Heart right ventricle (tissue), 16 donors: Measurements from ENCODE around the gene KLKB1. TPM values are rescaled to one million over a fixed set of nuclear protein-coding genes. Genes with fewer than 3 reads are reported as not detected.

Source experiments
- ATAC-seq, 8 donors: fragments of 200-7000 bp; cut with Tn5 transposase; one replicate each; pipeline ENCODE4 v1.9.1; 2020; ENCODE audit warnings: mild to moderate bottlenecking in 8 of 8, moderate library complexity in 8 of 8, moderate number of reproducible peaks in 1 of 8
- DNase-seq, 2 donors: peaks; one replicate each; pipeline ENCODE4 v3.0.0-alpha.2; 2020
- H3K27ac ChIP-seq, 10 donors: fragments of 200-600 bp; sonication (generic) in 2 of 10; one replicate each; pipeline versions ENCODE4 v1.5.0 to v1.8.0; 2020 to 2022; ENCODE audit warnings: mild to moderate bottlenecking in 3 of 10
- H3K27me3 ChIP-seq, 7 donors: fragments of 200-600 bp; one replicate each; pipeline ENCODE4 v1.8.0; 2021 to 2022; ENCODE audit warnings: mild to moderate bottlenecking in 2 of 7
- H3K36me3 ChIP-seq, 9 donors: fragments of 200-600 bp; sonication (generic) in 1 of 9; one replicate each; pipeline versions ENCODE4 v1.5.0 to v1.8.0; 2020 to 2022; ENCODE audit warnings: mild to moderate bottlenecking in 2 of 9
- H3K4me1 ChIP-seq, 9 donors: fragments of 200-600 bp; sonication (generic) in 1 of 9; one replicate each; pipeline versions ENCODE4 v1.5.0 to v1.8.0; 2020 to 2022; ENCODE audit warnings: mild to moderate bottlenecking in 4 of 9
- H3K4me3 ChIP-seq, 10 donors: fragments of 200-600 bp; sonication (generic) in 2 of 10; one replicate each; pipeline versions ENCODE4 v1.5.0 to v1.8.0; 2020 to 2022; ENCODE audit warnings: mild to moderate bottlenecking in 7 of 10, moderate library complexity in 2 of 10
- H3K9me3 ChIP-seq, 11 donors: fragments of 200-600 bp in 10 of 11; sonication (generic) in 2 of 11; one replicate each; pipeline versions ENCODE4 v1.5.0 to v1.8.0; 2013 to 2022; ENCODE audit warnings: mild to moderate bottlenecking in 2 of 11, control low read depth in 1 of 11, moderate library complexity in 1 of 11
- CTCF ChIP-seq, 9 donors: fragments of 200-600 bp; sonication (generic) in 2 of 9; IDR thresholded peaks; one replicate each; pipeline versions ENCODE4 v1.5.0 to v1.8.0; 2021 to 2022; ENCODE audit warnings: antibody characterized with exemption in 9 of 9, mild to moderate bottlenecking in 5 of 9, moderate library complexity in 1 of 9
- WGBS, 2 donors: extraction: QIAGEN DNeasy Blood & Tissue Kit; methylation state at CpG; one replicate each; pipeline ENCODE4 v1.1.7; 2013; ENCODE audit warnings: inconsistent platforms in 1 of 2; 5-methylcytosine and 5-hydroxymethylcytosine counted together
- intact Hi-C, 10 donors: fragments of 100-400 bp; cut with DNase I; formaldehyde crosslinking; loops; one replicate each; pipeline versions ENCODE4 v1.11.1 to v1.14.2; 2022
- polyA plus RNA-seq, 2 donors: library from polyadenylated mRNA; stranded (reverse); fragments of 200-250 nt; gene quantifications; one replicate each; pipeline ENCODE4 v1.2.3, GENCODE V29; 2013
- total RNA-seq, 10 donors: library from RNA; stranded (reverse); fragmentation: NEBNext Ultra II Directional in 3 of 10; extraction: Animal tissue kit (Norgen Biotek cat#: 25700) in 3 of 10; gene quantifications; one replicate each; pipeline versions ENCODE4 v1.2.1 to v1.2.4, GENCODE V29; 2021 to 2023
- donor health status: Arrhythmogenic right ventricular cardiomyopathy.
- donor health status: ischemic (EF 13 %, LVEDD 7.1; RV severe dilation, severe dysfunction).
- donor health status: healthy with polysubstance abuse.
- donor health status: DM: no; HTN: yes; CAD: no.
- donor health status: DM: no; HTN: no; CAD: no.
- donor health status: ischemic (EF 25% LVEDD 6.9; RV normal size, moderate dysfunction).
- donor health status: ischemic (EF 25% LVEDD 5.7; RV mildly dilated, moderate dysfunction).
- donor health status: healthy.
- donor health status: DM: yes; HTN: yes; CAD: no.
- donor health status: Ischemic cardiomyopathy.
- donor health status: ischemic (EF 35%, LVEDD 5.7; RV mildly dilated, moderate dysfunction).
- donor health status: nonischemic (EF 11% LVEDD 7.7; RV severe dilation, severe dysfunction).
- donor health status: DM: yes; HTN: yes; CAD: no.
- donor health status: PGD.
- donor health status: ischemic (EF 29% LVEDD 5.4; RV normal size, mild dysfunction).
- donor health status: nonischemic (EF 23%, LVEDD 6.1; RV moderate dilation, normal function).

KLKB1 gene
- total and polyA plus RNA-seq, 12 donors, result 0.23 to 3.7 (median 1.1) TPM

- intact Hi-C loops, result no loop called here
- WGBS, 2 donors, result 43 to 48% methylated on average over 9 of the region's 9 CpGs
These were observed 25.6 kb upstream of the KLKB1 start for GRCh38 chr4:186201535-186202230.

GRCh38 chr4:186202490-186203140, 24.7 kb upstream of the KLKB1 start:
- intact Hi-C loops, result no loop called here

More at GRCh38 chr4:186201535-186202230, 25.6 kb upstream of the KLKB1 start:
- no peaks in the 10 kb centered on the region for H3K27me3 ChIP-seq
- no peaks in the 10 kb centered on the region for H3K9me3 ChIP-seq
- H3K4me1 ChIP-seq, result peaks cover 0 to 46% (median 9%) of the 10 kb centered on the region in 9 donors
- peaks cover 0 to 47% (median 2%) of the 10 kb centered on the region in 9 donors for H3K36me3 ChIP-seq
- DNase-seq (peak in 1 of 2 donors; percentile 38), ATAC-seq (peak in 7 of 8 donors; percentile 55 to 76 (median 70))
- TF ChIP-seq CTCF (IDR thresholded peaks at IDR 0.05), result peak; percentile 14 to 70 (median 55)
- H3K27ac ChIP-seq, result peak overlapping the region in 7 of 10 donors; percentile 8 to 74 (median 58)
- no peak overlapping the region for H3K4me3 ChIP-seq

GRCh38 chr4:186203406-186203805, 23.9 kb upstream of the KLKB1 start:
- TF ChIP-seq CTCF (IDR thresholded peaks at IDR 0.05), result no peak
- H3K4me1 ChIP-seq, result peaks cover 0 to 46% (median 9%) of the 10 kb centered on the region in 9 donors
- 41 to 42% methylated on average over 12 of the region's 12 CpGs for WGBS, 2 donors
- H3K4me3 ChIP-seq, result peak overlapping the region in 2 of 10 donors; percentile 42 to 46
- intact Hi-C loops, result no loop called here
- peak overlapping the region in 5 of 10 donors; percentile 8 to 72 (median 28) for H3K27ac ChIP-seq
- ATAC-seq (peak in 4 of 8 donors; percentile 23 to 39 (median 31)), DNase-seq (no peak)
- no peaks in the 10 kb centered on the region for H3K27me3 ChIP-seq
- no peaks in the 10 kb centered on the region for H3K9me3 ChIP-seq
- H3K36me3 ChIP-seq, result peaks cover 0 to 30% (median 0%) of the 10 kb centered on the region in 9 donors

More at GRCh38 chr4:186202490-186203140, 24.7 kb upstream of the KLKB1 start:
- DNase-seq (no peak), ATAC-seq (peak in 1 of 8 donors; percentile 29)
- peaks cover 0 to 46% (median 9%) of the 10 kb centered on the region in 9 donors for H3K4me1 ChIP-seq
- 88 to 90% methylated on average over 8 of the region's 8 CpGs for WGBS, 2 donors
- TF ChIP-seq CTCF (IDR thresholded peaks at IDR 0.05), result no peak
- H3K4me3 ChIP-seq, result no peak overlapping the region
- peaks cover 0 to 38% (median 0%) of the 10 kb centered on the region in 9 donors for H3K36me3 ChIP-seq
- no peak overlapping the region for H3K27ac ChIP-seq
- no peaks in the 10 kb centered on the region for H3K9me3 ChIP-seq
- H3K27me3 ChIP-seq, result no peaks in the 10 kb centered on the region

- H3K36me3 ChIP-seq, result peaks cover 0 to 29% (median 2%) of the 10 kb centered on the region in 9 donors
- peaks cover 0 to 46% (median 9%) of the 10 kb centered on the region in 9 donors for H3K4me1 ChIP-seq
- TF ChIP-seq CTCF (IDR thresholded peaks at IDR 0.05), result no peak
- intact Hi-C loops, result no loop called here
- H3K27ac ChIP-seq, result peak overlapping the region in 4 of 10 donors; percentile 19 to 72 (median 56)
- H3K4me3 ChIP-seq, result peak overlapping the region in 5 of 10 donors; percentile 10 to 46 (median 39)
- ATAC-seq (peak in 3 of 8 donors; percentile 29 to 59 (median 47)), DNase-seq (no peak)
- H3K27me3 ChIP-seq, result no peaks in the 10 kb centered on the region
- peaks cover 0 to 5% (median 0%) of the 10 kb centered on the region in 11 donors for H3K9me3 ChIP-seq
- 57 to 59% methylated on average over 45 of the region's 45 CpGs for WGBS, 2 donors
These were observed 23.2 kb upstream of the KLKB1 start for GRCh38 chr4:186204103-186204559.
